Esophagus mucosa (tissue), 1 donor: Measurements from ENCODE around the gene EXOC3. TPM values are rescaled to one million over a fixed set of nuclear protein-coding genes. Genes with fewer than 3 reads are reported as not detected.
"Not testable (repeated sequence)": the region's sequence is repeated elsewhere in the genome, so short reads cannot be mapped to it uniquely, and the experiment has no call there.

Experiments
- ATAC-seq: fragments of 200-7000 bp; cut with Tn5 transposase; one replicate; pipeline ENCODE4 v1.9.1; 2020
- total RNA-seq: library from RNA; stranded (reverse); gene quantifications from one replicate; pipeline ENCODE4 v1.2.4, GENCODE V29; 2023
- donor health status: DM: yes; HTN: yes; CAD: no.

The EXOC3 gene
- total RNA-seq, 1 donor from 2014 or later: 37.4 TPM

DNA sequence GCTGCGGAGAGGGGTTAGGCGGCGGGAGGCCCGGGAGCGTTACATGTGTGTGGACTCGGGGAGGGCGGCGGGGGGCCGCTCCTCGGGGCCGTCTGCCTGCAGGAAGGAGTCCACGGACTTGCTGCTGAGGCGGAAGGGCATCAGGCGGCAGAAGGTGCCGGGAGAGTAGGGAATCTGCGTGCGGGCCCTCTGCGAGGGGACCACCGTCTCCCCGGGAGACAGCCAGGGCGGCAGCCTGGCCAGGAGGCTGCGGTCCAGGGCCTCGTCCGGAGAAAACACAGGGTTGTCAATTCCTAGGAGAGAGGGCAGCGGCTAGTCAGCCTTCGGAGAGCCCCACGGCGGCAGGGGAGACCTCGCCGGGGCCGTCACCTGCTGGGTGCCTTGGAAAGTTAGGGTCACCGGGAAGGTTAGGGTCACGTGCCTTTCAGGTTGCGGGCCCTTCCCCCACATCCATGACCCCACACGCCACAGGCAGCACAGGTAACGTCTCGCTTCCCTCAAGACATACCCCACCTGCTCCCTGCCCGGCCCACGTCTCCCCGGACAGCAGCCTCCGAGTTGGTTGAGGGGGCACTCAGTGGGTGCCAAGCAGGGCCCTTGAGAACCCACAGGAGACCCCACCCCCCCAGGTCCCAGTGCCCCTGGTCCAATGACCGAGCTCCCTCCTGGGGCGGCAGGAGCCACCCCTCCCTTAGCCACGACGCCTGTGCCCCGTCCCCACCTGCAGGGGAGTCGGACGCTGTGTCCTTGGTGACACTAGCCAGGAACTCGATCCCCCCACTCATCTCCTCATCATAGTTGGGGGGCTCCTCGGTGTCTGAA, 32.1 kb downstream of the EXOC3 start:
- no peak for ATAC-seq

DNA sequence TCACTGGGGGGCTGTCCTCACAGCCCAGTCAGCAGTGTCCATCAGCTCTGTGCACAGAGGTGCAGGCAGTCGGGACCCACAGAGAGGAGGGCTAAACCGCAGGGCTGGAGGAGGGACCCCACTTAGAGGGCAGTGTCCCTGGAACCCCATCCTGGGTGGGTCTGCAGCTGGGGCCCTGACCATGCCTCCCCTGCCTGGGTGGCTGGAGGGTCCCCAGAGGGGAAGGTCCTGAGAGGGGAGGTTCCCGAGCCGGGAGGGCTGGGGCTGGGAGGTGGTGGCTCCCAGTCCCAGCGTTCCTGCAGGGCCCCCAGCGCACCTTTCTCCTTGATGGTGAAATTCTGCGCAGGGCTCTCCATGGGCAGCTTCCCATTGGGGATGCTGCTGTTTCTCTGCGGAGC, 32.7 kb downstream of the EXOC3 start:
- no peak for ATAC-seq

DNA sequence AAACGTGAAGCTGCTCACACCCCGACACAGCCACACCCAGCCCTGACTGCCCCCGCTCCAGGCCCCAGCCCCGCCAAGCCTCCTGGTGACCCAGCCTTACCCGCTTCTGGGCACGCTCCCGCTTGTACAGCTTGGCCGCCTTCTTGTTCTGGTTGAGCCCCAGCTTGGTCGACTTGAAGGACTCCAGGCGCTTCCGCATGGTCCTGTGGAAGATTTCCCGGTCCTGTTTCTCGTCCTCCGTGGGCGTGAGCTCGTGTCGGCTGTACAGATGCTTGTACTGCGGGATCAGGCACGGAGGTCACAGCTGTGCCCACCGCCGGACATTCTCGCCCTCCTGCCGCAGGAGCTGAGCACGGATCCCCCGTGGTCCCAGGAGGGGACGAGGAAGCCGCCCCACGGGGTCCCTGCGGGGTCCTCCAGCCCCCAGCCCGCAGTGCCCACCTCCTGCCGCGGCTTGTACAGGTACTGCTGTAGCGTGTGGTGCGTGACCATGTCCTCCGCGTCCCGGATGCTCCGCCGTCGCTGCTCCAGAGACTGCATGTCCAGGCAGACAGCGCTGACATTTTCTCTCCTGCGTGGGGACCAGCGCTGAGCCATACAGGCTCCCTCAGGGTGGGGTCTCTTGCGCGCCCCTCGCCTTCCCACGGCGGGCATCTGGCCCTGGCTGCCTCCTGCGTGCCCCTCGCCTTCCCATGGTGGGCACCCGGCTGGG, 33.3 kb downstream of the EXOC3 start:
- peak; percentile 66 for ATAC-seq

DNA sequence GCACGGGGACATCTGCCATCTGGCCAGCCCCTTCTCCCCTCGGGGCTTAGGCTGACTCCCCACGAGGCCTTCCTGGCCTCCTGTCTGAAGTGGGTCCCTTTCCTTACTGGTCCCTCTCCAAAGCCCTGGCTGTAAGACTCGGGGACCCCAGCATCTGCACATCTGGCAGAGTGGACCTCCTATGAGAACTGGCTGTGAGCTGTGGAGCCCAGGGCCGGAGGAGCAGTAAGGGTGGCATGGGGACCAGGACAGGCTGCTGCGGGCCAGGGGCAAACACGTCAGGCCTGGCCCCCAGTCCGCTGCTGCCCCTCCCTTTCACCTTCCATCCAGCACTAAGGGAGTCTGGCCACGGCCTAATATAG, 33.8 kb downstream of the EXOC3 start:
- ATAC-seq: no peak

DNA sequence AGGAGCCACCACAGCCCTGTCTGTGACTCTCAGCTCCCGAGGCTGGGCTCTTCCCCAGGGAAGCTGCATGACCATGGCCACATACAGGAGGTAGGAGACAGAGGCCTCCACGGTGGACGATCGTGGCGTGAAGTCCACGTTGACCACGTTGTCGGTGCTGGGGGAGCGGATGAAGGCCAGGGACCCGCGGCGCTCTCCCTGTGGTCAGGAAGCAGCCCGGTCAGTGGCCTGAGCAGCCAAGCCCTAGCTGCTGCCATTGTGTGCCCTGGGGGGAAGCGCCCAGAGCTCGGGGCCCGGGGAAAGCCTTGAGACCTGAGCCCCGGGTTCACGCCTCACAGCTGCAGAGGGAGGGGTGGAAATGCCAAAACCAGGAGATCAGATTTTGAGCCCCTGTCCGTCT, 34.3 kb downstream of the EXOC3 start:
- no peak for ATAC-seq

DNA sequence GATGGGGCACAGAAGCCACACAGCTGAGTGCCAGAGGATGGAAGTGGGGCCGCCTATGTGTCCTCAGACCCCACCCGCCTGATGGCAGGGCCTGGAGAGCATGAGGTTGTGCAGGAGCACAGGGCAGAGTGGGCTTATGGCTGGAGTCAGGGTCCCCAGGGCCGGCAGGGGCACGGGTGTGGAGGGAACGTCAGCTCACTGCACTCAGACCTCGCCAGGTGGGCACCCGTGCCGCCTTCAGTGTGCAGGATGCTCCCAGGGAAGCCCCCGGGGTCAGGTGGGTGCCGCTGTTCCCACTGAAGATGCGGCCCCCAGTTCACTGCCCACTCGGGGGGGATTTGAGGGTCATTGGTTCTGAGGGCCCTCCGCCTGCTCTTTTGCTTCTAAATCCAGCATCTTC, 34.9 kb downstream of the EXOC3 start:
- ATAC-seq: no peak

DNA sequence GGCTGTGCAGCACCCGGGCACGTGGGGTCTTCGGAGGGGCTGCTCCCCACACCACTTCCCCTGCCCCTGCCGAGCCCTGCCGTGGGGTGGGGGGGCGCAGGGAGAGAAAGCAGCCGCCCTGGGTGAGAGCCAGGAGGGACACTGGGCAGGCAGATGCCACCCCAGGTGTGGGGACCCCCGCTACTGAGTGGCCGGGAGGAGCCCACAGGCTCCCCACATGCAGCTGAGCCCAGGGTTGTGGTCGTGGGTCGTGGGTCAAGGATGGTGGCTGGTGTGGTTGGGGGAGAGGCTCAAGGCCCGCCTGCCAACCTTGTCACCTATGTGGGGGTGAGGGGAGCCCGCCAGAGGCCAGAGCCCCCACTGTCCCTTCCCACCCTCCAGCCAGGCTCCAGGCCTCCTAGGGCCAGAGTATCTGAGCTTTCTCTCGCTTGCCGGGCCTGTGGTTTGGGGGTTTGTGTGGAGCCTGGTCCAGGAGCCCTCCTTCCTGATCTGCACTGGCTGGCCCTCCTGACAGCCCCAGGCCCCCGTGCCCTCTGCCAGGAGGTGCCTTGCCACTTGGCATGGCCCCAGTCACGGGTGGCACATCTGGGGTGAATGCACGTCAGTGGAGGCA, 35.5 kb downstream of the EXOC3 start:
- ATAC-seq: no peak

DNA sequence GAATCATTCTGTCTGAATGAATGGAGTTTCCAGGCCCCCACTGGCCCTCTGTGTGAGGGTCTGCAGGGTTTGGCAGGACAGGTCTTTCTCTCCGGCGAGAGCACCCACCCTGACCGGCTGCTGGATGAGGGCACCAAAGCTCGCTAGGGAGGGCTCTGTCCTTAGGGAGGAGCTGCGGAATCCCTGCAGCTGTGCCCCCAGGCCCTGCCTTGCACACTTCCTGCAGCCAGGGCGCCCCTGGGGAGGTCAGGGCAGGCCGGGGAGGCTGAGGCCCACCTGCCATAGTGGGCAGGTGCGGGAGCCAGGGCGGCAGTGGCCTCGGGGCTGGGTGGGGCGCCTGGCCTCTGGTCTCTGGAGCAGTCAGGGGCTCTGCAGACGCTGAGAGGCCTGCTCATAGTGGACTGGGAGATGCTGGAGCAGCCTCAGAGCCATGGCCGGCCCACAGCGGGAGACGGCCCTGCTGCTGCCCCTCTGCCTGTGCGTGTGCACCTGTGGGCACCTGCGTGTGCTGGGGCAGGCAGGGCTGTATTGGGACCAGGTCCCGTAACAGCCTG, 36.1 kb downstream of the EXOC3 start:
- no peak for ATAC-seq

DNA sequence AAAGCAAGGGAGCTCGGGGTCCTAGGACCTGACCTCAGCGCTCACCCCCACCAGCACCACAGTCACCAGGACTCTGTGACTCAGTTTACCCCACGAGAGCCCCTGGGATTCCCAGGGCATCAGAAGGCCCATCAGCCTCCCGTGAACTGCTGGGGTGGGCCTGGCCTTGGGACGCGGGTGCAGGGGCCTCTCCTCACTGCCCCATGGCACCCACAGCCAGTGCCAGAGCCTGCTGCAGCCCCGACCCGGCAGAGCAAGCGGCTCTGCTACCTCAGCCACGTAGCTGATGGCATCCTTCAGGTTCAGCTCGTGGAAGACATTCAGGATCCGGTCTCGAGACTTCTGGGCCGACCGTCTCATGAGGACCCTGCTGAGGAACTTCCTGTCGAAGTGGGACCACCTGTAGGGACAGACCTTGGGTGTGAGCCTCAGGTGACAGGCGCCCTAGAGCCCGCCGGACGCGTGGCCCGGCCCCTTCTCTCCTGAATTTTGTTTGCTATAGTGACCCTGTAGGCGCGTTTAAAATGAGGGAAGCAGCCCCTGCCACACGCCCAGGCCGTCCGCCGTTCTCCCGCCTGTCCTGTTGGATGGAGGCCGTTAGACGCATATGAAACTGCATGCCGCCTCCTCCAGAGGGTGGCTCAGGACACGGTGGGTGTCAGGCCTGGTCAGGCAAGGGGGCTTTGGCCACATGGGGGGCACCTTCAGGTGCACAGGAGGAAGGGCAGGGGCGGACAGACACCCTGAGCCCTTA, 36.8 kb downstream of the EXOC3 start:
- ATAC-seq: no peak

DNA sequence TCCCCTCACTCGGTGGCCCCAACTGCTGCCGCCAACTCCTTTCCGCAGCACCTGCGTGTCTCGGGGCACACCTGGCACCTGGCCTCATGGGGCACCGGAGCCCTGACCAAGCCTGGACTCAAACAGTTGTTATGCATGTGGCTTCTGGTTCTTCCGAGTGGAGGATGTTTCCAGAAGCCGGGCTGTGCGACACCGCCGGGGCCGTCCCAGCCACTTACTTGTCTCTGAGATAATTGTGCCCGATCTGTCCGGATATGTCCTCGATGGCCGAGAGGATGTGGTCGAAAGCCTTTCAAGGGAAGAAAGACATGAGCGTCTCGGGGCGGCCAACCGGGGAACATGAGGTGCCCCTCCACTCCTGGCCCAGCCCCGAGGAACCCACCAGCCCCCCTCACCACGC, 38.4 kb downstream of the EXOC3 start:
- no peak for ATAC-seq

DNA sequence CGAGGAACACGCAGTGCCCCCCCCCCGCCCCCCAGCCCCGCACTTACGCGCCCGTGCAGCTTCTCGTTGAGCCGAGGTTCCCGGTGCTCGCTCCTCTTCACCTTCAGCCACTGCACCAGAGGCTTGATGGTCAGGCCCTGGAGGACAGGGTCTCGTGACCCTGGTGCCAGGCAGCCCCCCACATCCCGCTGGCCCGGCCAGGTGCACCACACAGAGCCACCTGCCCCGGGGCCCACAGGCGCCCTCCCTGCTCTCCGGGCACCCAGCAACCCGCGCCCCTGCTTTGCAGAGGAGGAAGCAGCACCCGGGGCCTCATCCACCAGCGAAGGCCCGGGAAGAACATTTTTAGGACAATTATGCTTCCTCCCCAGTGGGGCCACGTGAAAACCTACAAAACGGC, 39.0 kb downstream of the EXOC3 start:
- no peak for ATAC-seq

DNA sequence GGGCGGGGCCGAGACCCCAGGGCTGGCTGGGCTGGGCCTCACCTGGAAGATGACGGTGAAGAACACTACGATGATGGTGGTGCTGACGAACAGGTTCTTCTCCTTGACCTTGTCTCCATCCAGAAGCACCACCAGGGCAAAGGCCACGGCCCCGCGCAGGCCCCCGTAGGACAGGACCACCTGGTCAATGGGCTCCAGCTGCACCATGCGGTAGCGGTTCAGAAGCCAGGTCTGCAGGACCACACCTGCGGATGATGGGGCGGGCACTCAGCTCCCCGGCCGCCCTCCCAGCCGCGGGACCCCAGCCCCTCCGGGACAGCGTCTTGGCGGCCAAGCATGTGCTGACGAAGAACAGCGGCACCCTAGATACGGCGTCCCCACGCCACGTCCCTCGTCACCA, 39.5 kb downstream of the EXOC3 start:
- ATAC-seq: peak; percentile 2

DNA sequence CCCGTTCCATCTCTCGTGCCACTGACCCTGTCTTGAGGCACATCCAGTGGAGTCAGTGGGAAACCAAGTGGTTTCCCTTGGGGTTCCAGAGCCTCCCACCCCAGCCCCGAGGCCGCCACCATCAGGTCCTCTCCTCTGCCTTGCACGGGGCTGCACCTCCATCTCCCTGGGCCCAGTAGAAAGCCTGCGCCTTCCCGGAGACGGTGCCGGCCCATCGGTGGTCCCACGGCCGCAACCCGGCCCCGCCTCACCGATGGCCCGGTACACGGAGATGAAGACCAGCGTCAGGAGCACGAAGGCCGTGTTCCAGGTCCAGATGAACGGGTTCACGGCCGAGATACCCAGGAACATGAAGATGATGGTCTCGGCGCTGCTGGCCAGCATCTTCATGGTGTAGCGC, 40.0 kb downstream of the EXOC3 start:
- no peak for ATAC-seq

DNA sequence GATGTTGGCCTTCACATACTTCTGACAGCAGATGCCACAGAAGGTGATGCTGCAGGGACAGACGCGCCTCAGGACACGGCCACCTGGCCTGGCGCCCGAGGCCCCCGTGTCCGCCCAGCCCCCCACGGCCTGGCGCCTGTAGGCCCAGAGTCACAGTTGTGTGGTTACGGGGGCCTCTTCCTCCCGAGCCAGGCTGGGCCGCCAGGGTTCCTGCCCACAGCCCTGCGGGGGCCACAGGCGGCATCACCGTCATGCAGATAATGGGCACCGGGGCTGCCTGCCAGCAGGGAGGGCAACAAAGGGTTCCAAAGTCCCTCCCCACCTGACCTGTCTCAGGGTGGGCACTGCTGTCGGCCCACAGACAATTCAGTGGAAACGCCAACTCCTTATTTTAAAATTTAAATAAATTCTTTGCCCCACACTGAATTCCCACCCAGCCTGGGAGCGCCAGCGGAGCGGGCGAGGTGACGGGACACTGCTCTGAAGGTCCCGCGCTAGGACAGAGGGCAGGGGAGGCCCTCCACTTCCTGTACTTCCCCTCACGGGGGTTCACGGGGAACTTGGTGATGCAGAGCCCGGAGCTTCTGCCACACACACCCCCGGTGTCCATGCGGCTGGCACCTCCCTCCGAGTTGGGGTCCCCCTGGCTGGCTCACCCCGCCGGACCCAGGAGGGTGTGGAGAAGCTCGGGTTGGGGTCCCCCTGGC, 40.6 kb downstream of the EXOC3 start:
- ATAC-seq: no peak

DNA sequence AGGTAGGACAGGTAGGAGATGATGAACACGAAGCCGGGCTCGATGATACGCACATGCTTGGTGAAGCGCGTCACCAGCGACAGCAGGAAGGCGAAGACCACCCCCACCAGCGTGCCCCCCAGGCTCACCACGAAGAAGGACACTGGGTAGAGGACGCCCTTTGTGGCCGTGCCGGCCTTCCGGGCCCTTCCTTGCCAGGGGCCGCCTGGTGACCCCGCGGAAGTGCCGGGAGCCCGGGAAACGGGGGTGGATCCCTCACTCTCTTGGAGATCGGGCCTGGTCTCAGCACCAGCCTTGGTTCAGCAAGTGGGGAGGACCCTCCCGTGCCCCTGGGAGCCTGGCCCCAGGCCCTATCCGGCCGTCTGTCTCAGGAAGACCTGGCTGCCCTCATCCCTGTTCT, 41.6 kb downstream of the EXOC3 start:
- ATAC-seq: no peak

DNA sequence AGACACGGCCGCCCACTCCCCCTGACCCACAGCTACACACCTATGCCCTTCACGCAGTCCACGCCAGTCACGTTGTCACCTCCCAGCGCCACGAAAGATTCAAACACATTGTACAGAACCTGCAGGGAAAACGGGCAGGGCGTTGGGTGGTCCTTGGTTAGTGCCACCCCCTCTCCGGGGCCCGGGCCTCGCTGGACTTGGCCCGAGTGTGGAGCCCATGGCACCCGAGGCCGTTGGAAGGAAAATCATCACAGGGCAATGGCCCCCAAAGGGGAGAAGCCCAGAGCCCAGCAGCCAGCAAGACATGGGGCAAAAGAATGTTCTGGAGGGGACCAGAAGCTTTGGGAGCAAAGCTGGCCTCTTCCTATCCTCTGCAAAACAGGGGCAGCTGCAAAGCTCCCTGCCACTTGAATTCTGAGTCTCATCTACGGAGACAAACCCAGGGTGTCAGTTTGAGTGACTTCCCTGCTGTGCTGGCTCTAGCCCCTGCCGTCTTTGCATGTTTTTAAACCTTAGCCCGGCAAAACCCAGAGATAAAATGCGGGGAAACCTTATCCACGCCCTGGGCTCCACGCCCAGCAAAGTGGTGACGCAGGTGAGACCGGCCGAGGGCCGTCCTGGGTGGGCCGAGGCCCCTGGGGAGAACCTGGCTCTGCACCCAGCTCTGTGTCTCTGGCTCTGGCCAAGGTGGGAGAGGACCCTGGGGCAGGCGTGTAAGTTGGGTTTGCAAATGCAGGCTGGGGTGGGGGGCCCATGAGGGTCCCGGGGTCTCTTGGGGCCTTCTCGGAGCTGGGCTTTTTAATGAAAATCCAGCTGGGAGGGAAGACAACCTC, 42.4 kb downstream of the EXOC3 start:
- ATAC-seq: no peak

DNA sequence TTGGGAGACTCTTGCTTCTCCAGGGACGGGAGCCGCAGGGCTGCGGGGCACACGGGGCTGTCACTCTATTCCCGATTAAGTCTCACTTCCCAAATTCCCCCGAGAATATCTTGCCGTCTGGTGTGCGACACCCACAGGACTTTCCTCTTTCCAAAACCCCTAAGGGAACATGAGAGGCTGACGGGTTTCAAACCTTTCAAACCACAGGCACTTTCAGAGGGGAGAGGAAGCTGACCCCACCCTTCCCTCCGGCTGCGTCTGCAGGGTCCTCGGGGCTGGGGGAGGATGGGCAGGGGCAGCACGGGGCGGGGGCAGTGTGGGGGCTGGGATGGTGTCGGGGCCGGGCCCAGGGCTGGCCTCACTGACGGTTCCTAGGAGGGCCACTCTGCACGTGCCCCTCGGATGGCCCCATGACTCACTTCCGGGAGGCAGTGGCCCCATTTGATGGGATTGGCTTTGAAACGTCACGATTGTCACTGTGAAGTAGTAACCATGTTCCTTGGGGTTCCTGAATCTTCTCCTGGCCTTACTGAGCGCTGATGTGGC, 43.0 kb downstream of the EXOC3 start:
- ATAC-seq: no peak

DNA sequence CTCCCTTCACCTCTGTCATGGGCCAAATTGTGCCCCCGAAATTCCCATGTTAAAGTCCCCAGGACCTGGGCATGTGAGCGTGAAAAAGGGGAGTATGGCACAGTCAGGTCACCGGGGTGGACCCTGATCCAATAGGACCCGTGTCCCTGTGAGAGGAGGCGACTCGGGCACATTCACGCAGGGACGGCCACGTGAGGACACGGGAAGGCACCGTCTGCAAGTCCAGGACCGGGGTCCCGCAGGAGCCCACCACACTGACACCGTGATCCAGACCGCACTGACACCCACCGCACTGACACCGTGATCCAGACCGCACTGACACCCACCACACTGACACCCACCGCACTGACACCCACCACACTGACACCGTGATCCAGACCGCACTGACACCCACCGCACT, 43.6 kb downstream of the EXOC3 start:
- not testable (repeated sequence) for ATAC-seq

DNA sequence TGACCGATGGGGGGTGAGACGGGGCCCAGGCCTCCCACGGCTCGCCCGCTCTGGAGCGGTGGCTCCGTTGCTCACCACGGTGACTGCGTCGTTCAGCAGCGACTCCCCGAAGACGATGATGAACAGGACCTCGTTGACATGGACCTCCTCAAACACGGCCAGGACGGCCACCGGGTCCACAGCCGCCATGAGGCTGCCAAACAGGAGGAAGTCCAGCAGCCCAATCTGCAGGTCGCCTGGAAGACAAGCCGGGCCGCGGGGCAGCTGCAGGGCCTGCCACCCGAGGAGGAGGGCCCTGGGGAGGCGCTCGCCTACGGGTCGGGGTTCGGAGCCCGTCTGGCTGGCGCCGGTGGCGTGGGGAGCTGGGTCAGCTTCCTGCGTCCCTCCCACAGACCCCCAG, 45.3 kb downstream of the EXOC3 start:
- no peak for ATAC-seq

DNA sequence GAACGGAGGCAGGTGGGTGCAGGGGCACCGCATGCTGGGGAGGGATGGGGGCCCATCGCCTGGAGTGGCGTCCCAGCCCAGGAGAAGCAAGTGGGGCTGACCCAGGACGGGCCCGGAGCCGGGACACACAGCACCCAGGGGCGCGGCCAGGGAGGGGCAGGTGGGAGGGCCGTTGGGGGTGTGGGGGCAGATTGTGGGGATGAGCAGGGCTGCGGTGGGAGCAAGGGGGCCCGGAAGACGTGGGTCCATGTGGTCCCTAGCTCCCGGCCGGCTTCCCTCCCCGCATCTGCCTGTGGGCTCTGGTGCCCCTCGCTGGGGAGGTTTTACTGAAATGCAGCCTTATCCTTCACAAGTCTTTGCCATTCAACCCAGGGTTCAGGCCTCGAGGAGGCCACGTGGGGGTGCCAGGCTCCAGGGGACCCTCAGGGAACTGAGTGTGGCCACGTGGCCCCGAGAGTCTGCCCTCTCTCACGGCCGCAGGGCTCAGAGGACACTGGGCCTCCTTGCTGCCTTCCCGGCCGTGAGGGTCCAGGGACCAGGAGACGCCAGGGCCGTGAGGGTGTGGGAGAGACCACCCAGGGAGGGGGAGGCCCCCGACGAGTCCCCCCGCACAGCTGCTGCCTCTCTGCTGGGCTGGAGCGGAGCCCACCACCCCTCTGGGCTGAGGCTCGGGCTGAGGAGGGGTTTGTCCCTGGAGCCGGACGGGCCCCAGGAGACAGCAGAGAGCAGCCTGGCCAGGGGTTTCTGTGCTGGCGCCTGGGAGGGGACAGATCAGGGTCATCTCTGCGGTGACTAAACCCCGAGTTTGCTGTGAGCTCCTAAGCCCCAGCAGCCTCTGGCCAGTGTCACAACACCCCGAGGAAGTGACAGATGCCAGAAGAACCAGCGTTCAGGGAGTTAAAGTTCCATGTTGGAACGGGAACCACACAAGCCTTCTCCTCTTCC, 46.0 kb downstream of the EXOC3 start:
- peak; percentile 11 for ATAC-seq
